GM12892 (cell line): ENCODE data around the gene NCLN.

Experiments used
- POLR2A ChIP-seq: IDR thresholded peaks from 2 replicates; pipeline ENCODE4 v1.6.1; 2011; ENCODE audit warnings: low read depth, low read length, control low read depth
- POLR2AphosphoS5 ChIP-seq: IDR thresholded peaks from 2 replicates; pipeline ENCODE4 v1.6.1; 2011; ENCODE audit warnings: low read depth, low read length, control low read depth

DNA sequence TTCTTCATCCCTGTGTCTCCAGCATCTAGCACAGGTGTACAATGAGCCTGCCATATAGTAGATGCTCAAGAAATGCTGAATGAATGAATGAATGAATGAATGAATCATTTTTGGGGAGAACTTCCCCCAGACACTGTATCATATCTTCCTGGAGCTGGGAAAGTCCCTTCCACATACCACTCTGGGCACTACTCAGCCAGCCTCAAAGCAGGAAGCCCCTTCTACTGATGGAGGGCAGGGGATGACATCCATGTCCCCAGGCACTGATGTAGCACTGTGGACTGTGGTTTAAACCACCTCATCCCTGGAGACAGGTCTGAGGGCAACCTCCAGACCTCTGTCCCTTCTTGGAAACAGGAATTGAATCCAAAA lies 45.1 kb upstream of the NCLN start:
- TF ChIP-seq POLR2A (no peak), POLR2AphosphoS5 (no peak)
